HG02884 (cell line): Measurements from ENCODE around the gene ECHS1.
"Not testable (repeated sequence)": the region's sequence is repeated elsewhere in the genome, so short reads cannot be mapped to it uniquely, and the experiment has no call there.

ENCODE experiments used
- ATAC-seq: cut with Tn5 transposase; IDR thresholded peaks from one replicate; pipeline ENCODE4 v1.9.1; 2021; ENCODE audit warnings: mild to moderate bottlenecking, moderate library complexity; ENCODE audit not compliant: unreplicated experiment

Gene ECHS1

DNA sequence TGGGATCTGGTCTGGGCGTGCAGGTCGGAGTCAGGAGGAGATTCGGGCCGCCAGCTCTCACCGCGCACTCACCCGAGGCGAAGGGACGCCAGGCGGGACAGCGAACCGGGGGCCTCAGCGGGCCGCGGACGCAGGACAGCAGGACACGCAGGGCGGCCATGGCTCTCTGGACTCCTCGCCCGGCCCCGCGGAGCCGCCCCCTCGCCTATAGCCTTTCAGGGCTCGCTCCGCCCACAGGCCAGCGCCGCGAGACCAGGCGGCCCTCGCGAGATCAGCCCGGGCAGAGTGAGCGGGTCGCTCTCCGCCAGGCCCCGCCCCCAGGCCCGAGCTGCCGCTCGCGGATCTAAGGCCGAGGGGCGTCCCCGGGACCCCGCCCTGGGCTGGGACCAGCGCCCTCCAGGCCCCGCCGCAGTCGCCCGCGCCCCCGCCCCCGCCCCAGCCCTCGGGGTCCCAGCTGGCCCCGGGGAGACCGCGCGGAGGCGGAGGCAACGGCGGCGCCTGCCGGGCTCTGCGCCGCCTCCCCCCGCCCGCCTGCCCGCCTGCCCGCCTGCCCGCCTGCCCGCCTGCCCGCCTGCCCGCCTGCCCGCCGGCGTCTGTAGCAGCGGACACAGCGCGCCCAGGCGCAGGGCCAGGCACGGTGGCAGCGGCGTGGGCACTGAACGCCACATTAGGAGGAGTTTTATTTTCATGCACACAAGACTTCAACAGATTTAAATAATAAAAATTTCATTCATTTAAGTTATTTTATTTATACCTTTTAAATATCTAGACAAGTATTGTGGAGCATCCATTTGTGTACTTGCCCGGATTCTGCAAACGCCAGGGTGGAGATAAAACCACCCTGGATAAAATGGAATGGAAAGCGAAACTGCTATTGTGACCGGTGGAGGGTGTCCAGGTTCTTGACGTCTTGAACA lies at the start of gene ECHS1:
Gene ECHS1 (minus strand): TSS at position 181 of the 917 bp plus-strand sequence. CDS start 21 bp downstream, at position 160.
- ATAC-seq: peak; percentile 85

DNA sequence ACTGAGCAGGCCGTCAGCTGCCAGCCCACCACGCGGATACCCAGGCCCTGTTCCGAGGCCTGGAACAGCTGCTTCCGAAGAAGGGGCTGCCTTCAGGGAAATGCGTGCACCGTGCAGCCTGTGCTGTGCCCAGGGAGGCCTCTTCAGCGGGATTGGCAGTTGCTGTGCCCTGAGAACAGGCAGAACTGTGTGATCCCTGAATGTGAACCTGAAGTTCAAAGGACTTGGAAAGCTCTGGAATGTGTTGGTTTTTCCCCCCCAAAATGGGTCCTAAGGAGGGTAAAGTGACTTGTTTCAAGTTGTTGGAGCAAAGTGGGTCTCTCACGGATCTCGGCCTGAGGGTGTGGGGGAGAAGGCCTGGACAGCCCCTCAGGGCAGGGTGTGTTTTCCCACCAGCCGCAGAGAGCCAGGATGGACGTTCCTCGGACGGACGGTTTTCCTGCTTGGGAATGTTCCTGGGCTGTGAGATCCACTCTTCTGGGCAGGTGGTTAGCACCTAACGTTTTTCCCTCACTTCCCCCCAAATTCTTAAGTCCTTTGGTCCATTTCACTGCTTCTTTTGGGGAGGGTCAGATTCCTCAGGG lies 49.2 kb upstream of the ECHS1 start:
- no peak for ATAC-seq

DNA sequence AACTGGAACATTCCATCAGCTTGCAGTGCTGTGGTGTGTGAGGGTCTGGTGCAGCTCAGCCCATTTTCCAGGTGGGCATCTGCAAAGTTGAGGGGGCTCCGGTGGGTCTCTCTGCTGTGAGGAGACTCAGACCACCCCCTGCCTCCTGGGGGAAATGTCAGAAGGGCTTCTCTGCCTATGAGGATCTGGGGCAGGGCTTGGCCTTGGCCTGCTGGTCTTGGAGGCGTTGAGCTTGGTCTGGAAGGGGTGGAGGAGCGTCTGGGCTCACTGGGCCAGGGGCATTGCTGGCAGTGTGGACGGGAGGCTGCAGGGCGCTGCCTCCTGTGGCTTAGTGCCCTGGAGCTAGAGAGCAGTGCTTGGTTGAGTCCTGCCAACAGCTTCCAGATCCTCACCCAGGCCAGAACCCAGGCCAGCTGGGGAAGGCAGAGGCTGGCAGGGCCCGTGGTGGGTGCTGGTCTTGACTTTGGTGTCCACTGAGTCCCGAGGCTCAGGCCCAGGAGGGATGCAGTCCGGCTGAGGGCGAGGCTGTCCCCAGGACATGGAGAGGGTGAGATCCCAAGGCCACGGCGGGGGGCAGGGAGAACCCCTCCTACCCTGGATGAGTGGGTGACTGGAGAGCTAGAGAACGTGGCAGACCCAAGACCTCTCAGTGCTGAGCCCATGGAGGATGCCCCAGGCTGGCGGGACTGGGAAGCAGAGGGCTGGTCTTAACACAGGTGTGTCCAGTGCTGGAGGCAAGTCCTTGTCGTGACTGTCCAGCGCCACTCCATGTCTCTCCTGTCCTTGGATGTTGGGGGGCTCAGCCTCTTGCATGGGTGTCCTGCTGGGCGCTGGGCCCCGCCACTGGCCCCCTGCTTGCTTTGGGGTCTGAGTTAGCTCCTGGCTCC lies 48.4 kb upstream of the ECHS1 start:
- no peak for ATAC-seq

DNA sequence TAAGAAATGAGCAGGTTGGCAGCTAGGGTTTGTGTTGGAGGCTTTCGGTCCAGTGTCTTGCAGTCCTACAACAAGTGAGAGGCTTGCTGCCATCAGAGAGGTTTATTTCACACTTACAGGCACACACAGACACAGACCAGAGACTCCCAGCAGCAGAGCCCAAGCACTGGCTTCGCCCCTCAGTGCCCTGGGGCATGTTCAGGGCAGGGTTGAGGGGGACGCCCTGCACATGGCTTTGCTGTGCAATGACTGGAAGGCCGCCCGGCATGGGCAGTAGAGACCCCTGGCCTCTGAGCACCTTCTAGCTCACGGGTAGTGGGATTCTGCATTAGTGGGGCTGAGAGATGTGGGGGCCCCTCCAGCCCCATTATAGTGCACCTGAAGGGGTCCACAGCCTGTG lies 47.4 kb upstream of the ECHS1 start:
- ATAC-seq: no peak

DNA sequence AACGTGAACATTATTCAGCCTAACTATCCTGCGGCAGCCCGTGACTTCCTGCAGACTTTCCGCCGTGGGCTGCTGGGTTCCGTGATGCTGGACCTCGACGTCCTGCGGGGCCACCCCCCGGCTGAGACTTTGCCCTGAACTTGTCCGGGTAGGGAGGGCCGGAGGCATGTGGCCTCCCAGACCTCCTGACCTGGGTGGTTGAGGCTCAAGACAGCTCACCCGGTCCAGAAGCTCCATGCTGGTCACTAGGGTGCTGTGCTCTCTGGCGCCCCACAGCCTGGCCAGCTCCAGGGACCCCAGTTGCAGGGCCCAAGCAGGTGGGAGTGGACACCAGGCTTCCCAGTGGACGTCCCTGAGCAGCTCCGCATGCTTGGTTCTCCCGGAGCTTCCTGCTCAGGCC lies 46.9 kb upstream of the ECHS1 start:
- ATAC-seq: no peak

DNA sequence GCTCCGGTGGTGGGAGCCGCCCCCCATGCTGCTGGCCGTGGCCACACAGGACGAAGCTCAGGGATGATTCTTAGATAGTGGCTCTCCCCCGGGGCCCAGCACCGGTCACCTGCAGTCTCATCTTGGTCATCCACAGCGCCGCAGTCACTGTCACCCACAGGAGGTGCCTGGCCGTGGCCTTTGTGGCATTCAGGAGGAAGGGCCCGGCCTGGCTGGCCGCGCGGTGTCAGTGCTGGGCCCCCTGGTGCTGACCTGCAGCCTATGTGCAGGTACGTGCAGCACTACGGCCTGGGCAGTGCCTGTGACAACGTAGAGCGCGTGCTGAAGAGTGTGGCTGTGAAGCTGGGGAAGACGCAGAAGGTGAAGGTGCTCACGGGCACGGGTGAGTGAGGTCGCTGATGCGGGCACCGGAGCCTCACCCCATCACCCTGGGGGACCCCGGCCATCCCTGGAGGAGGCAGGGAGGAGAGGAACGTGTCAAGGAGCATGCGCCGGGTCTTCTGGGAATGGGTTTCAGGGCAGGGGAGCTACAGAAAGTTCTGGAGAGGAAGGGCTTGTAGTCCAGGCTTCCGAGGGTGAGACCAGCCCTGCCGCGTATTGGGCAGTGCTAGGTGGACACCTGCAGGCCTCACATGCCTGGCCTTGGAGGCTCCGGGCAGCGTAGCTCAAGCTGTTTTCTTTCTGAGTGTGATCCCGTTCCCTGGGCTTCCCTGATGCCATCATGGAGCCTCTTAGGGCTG lies 46.2 kb upstream of the ECHS1 start:
- ATAC-seq: no peak

DNA sequence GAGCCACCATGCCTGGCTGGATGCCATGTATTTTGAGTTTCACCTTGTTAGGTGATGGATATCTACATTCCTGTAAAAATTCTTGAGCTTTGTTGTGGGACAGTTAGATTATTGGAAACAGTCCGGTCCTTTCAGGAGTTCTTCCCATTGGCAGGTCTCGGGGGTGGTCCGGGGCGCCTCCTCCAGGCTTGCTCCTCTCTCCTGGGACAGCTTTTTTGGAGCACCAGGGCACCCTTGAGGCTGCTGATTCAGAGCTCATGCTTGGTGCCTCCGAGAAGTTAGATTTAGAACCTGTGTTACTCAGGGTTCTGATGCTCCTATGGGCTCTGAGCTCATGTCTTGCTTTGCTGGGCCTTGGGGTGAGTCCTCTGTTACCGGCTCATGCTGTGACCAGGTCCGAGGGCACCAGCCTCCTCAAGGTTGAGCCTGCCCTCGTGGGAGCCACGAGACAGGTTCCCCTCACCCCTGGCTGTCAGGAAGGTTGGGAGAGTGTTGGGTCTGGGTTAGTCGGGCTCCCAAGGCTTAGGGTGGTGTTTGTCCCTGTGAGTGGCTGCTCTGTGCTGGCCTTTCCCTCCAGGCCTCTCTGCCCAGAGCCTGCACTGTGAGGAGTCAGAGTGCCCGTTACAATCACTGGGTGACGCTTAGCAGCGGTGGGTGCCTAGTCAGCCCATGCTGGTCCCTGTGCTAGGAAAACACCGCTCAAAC lies 45.3 kb upstream of the ECHS1 start:
- no peak for ATAC-seq

DNA sequence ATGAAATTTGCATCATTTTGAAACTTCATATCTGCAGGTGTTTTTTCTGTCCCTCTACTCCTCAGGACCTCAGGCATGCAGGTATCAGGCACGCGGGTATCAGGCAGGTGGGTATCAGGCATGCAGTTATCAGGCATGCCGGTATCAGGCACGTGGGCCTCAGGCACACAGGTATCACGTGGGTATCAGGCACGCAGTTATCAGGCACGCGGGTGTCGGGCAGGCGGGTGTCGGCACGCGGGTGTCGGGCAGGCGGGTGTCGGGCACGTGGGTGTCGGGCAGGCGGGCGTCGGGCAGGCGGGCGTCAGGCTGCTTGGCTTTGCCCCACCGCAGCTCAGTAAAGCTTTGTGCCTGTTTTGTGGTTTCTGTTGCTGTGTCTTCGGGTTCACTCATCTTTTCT lies 42.6 kb upstream of the ECHS1 start:
- no peak for ATAC-seq

- not testable (repeated sequence) for ATAC-seq
Observed at GRCh38 chr10:133414401-133414800, 41.2 kb upstream of the ECHS1 start.

- ATAC-seq: no peak
Observed at GRCh38 chr10:133412381-133412711, 39.2 kb upstream of the ECHS1 start.

GRCh38 chr10:133411523-133412380 lies 38.6 kb upstream of the ECHS1 start:
- no peak for ATAC-seq

- ATAC-seq: no peak
Observed at GRCh38 chr10:133405844-133406527, 32.8 kb upstream of the ECHS1 start.

DNA sequence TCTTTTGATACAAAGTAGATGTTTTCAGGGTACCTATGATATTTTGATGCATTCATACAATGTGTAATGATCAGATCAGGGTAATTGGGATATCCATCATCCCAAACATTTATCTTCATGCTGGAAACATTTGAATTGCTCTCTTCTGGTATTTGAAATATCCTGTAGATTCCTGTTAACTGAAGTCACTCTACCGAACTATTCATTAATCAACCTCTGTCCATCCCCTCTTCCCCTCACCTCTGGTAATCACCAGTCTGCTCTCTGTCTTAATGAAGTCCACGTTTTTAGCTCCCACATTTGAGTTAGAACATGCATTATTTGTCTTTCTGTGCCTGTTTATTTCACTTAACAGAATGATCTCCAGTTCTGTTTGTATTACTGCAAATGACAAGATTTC lies 32.1 kb upstream of the ECHS1 start:
- no peak for ATAC-seq

- ATAC-seq: no peak
Observed at GRCh38 chr10:133403784-133404183, 30.6 kb upstream of the ECHS1 start.

DNA sequence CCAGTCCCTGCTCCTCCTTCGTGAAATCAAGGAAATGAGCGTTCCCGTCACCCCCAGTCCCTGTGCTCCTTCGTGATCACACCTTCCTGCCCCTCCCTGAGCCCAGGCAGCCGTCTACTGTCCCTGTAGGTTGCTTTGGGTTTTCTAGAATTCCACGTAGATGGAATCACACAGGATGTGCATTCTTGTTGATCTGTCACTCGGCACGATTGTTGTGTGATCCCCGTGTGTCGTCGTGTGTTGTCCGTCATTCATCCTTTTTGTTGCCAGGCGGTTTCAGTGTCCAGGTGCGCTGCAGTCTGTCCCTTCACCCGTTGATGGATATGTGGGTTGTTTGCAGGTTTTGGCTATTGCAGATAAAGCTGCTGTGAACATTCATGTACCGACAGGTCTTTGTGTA lies 30.2 kb upstream of the ECHS1 start:
- ATAC-seq: no peak

DNA sequence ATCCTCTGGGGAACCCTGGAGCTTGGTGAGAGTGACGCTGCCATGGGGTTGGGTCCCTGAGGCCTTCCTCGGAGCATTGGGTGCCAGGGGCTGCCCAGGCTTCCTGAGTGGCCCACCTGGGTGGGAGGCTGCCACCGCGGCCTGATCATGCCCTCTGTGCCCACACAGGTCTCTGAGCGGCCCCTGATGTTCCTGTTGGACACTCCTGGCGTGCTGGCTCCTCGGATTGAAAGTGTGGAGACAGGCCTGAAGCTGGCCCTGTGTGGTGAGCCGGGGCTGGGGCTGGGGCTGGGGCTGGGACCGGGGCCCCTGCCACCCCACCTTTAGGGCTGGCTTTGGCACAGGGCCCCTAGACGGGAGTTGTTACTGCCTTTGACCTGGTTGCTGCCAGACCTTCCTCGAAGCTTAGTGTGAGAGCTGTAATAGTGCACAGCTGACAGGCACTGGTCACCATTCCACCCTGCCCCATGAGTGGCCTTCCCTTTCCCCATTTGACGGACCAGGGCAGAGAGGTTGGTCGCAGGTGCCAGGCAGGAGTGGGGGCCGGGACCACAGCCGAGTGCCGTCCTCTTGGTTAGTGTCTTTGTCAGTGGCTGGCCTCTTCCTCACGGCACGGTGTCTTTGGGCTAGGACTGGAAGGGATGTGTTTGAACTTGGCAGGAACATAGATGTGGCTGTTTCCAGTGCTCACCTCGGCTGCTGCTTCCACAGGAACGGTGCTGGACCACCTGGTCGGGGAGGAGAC lies 29.0 kb upstream of the ECHS1 start:
- no peak for ATAC-seq

DNA sequence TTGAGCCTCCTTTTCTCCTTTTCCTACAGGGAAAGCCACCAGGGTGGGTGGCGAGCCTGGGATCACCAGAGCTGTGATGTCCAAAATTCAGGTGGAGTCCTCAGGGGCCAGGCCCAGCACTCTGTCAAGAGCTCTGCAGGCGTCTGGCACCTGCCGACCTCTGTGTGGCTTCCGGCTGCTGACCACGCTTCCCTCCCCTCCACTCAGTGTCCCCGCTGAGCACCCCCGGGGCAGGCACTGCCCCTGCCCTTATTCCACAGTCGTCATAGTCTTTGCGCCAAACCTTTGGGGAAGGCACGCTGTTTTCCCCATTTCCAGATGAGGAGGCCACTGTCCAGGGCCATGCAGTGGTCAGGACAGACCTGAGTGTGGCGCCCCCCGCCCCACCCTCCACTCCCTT lies 28.3 kb upstream of the ECHS1 start:
- ATAC-seq: no peak
